H9 (cell line): ENCODE data around the gene DAB1. TPM values are rescaled to one million over a fixed set of nuclear protein-coding genes. Genes with fewer than 3 reads are reported as not detected.

ENCODE experiments used
- DNase-seq: peaks from one replicate; pipeline ENCODE4 v3.0.0-alpha.2; 2017
- H2AFZ ChIP-seq: one replicate; pipeline ENCODE4 v1.6.1; 2013; ENCODE audit warnings: mild to moderate bottlenecking, low read length, control low read depth, moderate library complexity
- H2AK5ac ChIP-seq: 2 replicates; pipeline ENCODE4 v1.6.1; 2013; ENCODE audit warnings: low read length, control low read depth, mixed read lengths; ENCODE audit not compliant: insufficient read length
- H2BK120ac ChIP-seq: one replicate; pipeline ENCODE4 v1.6.1; 2013; ENCODE audit warnings: low read depth, mild to moderate bottlenecking, low read length, control low read depth, inconsistent platforms; ENCODE audit not compliant: poor library complexity, severe bottlenecking
- H2BK12ac ChIP-seq: 2 replicates; pipeline ENCODE4 v1.6.1; 2013; ENCODE audit warnings: low read length, control low read depth, mixed read lengths, low read depth; ENCODE audit not compliant: insufficient read length
- H2BK15ac ChIP-seq: 2 replicates; pipeline ENCODE4 v1.6.1; 2013; ENCODE audit warnings: low read depth, low read length, control low read depth
- H2BK20ac ChIP-seq: one replicate; pipeline ENCODE4 v1.6.1; 2013; ENCODE audit warnings: low read depth, mild to moderate bottlenecking, low read length, control low read depth, inconsistent platforms; ENCODE audit not compliant: poor library complexity, severe bottlenecking
- H2BK5ac ChIP-seq: 2 replicates; pipeline ENCODE4 v1.6.1; 2013; ENCODE audit warnings: low read length, control low read depth, mixed read lengths; ENCODE audit not compliant: insufficient read length
- H3K14ac ChIP-seq: 2 replicates; pipeline ENCODE4 v1.6.1; 2013; ENCODE audit warnings: low read length, control low read depth; ENCODE audit not compliant: insufficient read depth
- H3K18ac ChIP-seq: 2 replicates; pipeline ENCODE4 v1.6.1; 2013; ENCODE audit warnings: low read depth, mild to moderate bottlenecking, mixed read lengths, low read length, control low read depth; ENCODE audit not compliant: insufficient read length
- H3K23ac ChIP-seq: 2 replicates; pipeline ENCODE4 v1.6.1; 2013; ENCODE audit warnings: low read length, control low read depth, mixed read lengths, low read depth; ENCODE audit not compliant: insufficient read length
- H3K23me2 ChIP-seq: 2 replicates; pipeline ENCODE4 v1.6.1; 2013; ENCODE audit warnings: low read depth, mild to moderate bottlenecking, mixed read lengths, low read length, control low read depth; ENCODE audit not compliant: insufficient read length, poor library complexity, severe bottlenecking
- H3K27ac ChIP-seq: 2 replicates; pipeline ENCODE4 v1.5.1; 2013; ENCODE audit warnings: low read length, control low read depth, mixed read lengths, low read depth; ENCODE audit not compliant: insufficient read length
- H3K27me3 ChIP-seq: 2 replicates; pipeline ENCODE4 v1.6.1; 2013; ENCODE audit warnings: low read length, control low read depth, inconsistent platforms; ENCODE audit not compliant: insufficient read depth
- H3K4ac ChIP-seq: 2 replicates; pipeline ENCODE4 v1.6.1; 2013; ENCODE audit warnings: low read depth, mild to moderate bottlenecking, control low read depth, inconsistent platforms, low read length, moderate library complexity
- H3K4me1 ChIP-seq: 2 replicates; pipeline ENCODE4 v1.6.1; 2013; ENCODE audit warnings: low read length, control low read depth, inconsistent platforms; ENCODE audit not compliant: insufficient read depth
- H3K4me2 ChIP-seq: 2 replicates; pipeline ENCODE4 v1.6.1; 2013; ENCODE audit warnings: low read length, control low read depth, mixed read lengths; ENCODE audit not compliant: insufficient read length, insufficient read depth
- H3K56ac ChIP-seq: 2 replicates; pipeline ENCODE4 v1.6.1; 2013; ENCODE audit warnings: low read depth, mild to moderate bottlenecking, mixed read lengths, low read length, control low read depth; ENCODE audit not compliant: insufficient read length
- H3K79me1 ChIP-seq: 2 replicates; pipeline ENCODE4 v1.6.1; 2013; ENCODE audit warnings: low read depth, mild to moderate bottlenecking, moderate library complexity, low read length, control low read depth, inconsistent platforms; ENCODE audit not compliant: insufficient read depth, poor library complexity, severe bottlenecking
- H3K79me2 ChIP-seq: 2 replicates; pipeline ENCODE4 v1.6.1; 2013; ENCODE audit warnings: low read length, control low read depth, inconsistent platforms; ENCODE audit not compliant: insufficient read depth
- H3K9ac ChIP-seq: 2 replicates; pipeline ENCODE4 v1.6.1; 2013; ENCODE audit warnings: low read length, control low read depth, mixed read lengths; ENCODE audit not compliant: insufficient read length; ENCODE audit errors: extremely low read depth
- H3K9me3 ChIP-seq: one replicate; pipeline ENCODE4 v1.6.1; 2013; ENCODE audit warnings: low read depth, low read length, inconsistent platforms; ENCODE audit not compliant: control insufficient read depth
- H3T11ph ChIP-seq: one replicate; pipeline ENCODE4 v1.6.1; 2013; ENCODE audit warnings: mild to moderate bottlenecking, low read length, control low read depth, inconsistent platforms
- H4K20me1 ChIP-seq: one replicate; pipeline ENCODE4 v1.6.1; 2013; ENCODE audit not compliant: control insufficient read depth, insufficient read length, insufficient read depth
- H4K5ac ChIP-seq: 2 replicates; pipeline ENCODE4 v1.6.1; 2013; ENCODE audit warnings: low read depth, mild to moderate bottlenecking, mixed read lengths, low read length, control low read depth; ENCODE audit not compliant: insufficient read length
- H4K8ac ChIP-seq: replicated peaks from 2 replicates; pipeline ENCODE4 v1.6.1; 2013; ENCODE audit warnings: low read length, control low read depth, mixed read lengths, low read depth; ENCODE audit not compliant: insufficient read length
- H4K91ac ChIP-seq: 2 replicates; pipeline ENCODE4 v1.6.1; 2013; ENCODE audit warnings: low read depth, mild to moderate bottlenecking, moderate library complexity, mixed read lengths, low read length, control low read depth; ENCODE audit not compliant: insufficient read length
- H3K27ac Mint-ChIP-seq, 3 experiments: 2 replicates in 2 of 3; 3 replicates in 1 of 3; pipeline ENCODE4 v1.8.0; 2020 to 2021; ENCODE audit warnings: mixed read lengths in 3 of 3, mild to moderate bottlenecking in 1 of 3, moderate library complexity in 1 of 3
- H3K27me3 Mint-ChIP-seq: 2 replicates; pipeline ENCODE4 v1.8.0; 2021; ENCODE audit warnings: low read depth, mild to moderate bottlenecking, moderate library complexity, mixed read lengths
- H3K36me3 Mint-ChIP-seq, 3 experiments: 2 replicates in 2 of 3; 3 replicates in 1 of 3; pipeline ENCODE4 v1.8.0; 2020 to 2021; ENCODE audit warnings: low read depth in 3 of 3, mixed read lengths in 3 of 3; ENCODE audit not compliant: insufficient read depth in 1 of 3
- H3K4me1 Mint-ChIP-seq, 2 experiments: 2 replicates each; pipeline ENCODE4 v1.8.0; 2020; ENCODE audit warnings: mixed read lengths in 2 of 2
- H3K4me3 Mint-ChIP-seq, 2 experiments: 2 replicates in 1 of 2; 3 replicates in 1 of 2; pipeline ENCODE4 v1.8.0; 2020 to 2021; ENCODE audit warnings: mild to moderate bottlenecking in 2 of 2, mixed read lengths in 2 of 2, moderate library complexity in 1 of 2
- H3K9me3 Mint-ChIP-seq, 2 experiments: 2 replicates in 1 of 2; 3 replicates in 1 of 2; pipeline ENCODE4 v1.8.0; 2020; ENCODE audit warnings: mild to moderate bottlenecking in 2 of 2, mixed read lengths in 2 of 2, moderate library complexity in 1 of 2
- CTCF ChIP-seq: fragments of 200-600 bp; sonication (generic); conservative IDR thresholded peaks from 3 replicates; pipeline ENCODE4 v1.8.0; 2021; ENCODE audit warnings: antibody characterized with exemption, mild to moderate bottlenecking
- WGBS: extraction: QIAGEN DNeasy Blood & Tissue Kit; methylation state at CpG from one replicate; pipeline ENCODE4 v1.1.7; 2013; ENCODE audit warnings: missing lambda C conversion rate, low lambda C conversion rate, mixed read lengths; ENCODE audit not compliant: insufficient read length; ENCODE audit errors: extremely low coverage; 5-methylcytosine and 5-hydroxymethylcytosine counted together
- total RNA-seq: library from RNA; stranded (reverse); gene quantifications from 2 replicates; pipeline ENCODE4 v1.2.1, GENCODE V29; 2021

Gene DAB1
- total RNA-seq, 1 experiment from 2014 or later: 9.3 TPM

GRCh38 chr1:57093122-57093521 is 330.7 kb downstream of the DAB1 start:
- no peak overlapping the region for H2AFZ ChIP-seq
- no peak overlapping the region for H2AK5ac ChIP-seq
- H3K4ac ChIP-seq: no peak overlapping the region
- H3K36me3 Mint-ChIP-seq: no peaks in the 10 kb centered on the region
- DNase-seq: no peak
- H3K4me1 Mint-ChIP-seq: peaks cover 7 to 22% of the 10 kb centered on the region in 2 experiments
- no peak overlapping the region for H2BK15ac ChIP-seq
- 0 out of 7 replicates have a peak overlapping the region, but pooled peaks of 1 of the 3 experiments have one; percentile 38 for H3K27ac Mint-ChIP-seq
- H3K23ac ChIP-seq: no peak overlapping the region
- no peak overlapping the region for H3K27ac ChIP-seq
- no peak for TF ChIP-seq CTCF
- H3K79me1 ChIP-seq: no peaks in the 10 kb centered on the region
- H3K4me3 Mint-ChIP-seq: no peak overlapping the region
- no peak overlapping the region for H2BK5ac ChIP-seq
- H2BK12ac ChIP-seq: no peak overlapping the region
- no peak overlapping the region for H2BK20ac ChIP-seq
- H3K56ac ChIP-seq: no peak overlapping the region
- no peak overlapping the region for H3K14ac ChIP-seq
- no peak overlapping the region for H4K5ac ChIP-seq
- H3K9me3 ChIP-seq: no peaks in the 10 kb centered on the region
- H3K27me3 Mint-ChIP-seq: no peaks in the 10 kb centered on the region
- H3K18ac ChIP-seq: no peak overlapping the region
- H4K91ac ChIP-seq: no peak overlapping the region
- no peaks in the 10 kb centered on the region for H4K20me1 ChIP-seq
- H3K9ac ChIP-seq: no peak overlapping the region
- H3K4me2 ChIP-seq: no peak overlapping the region
- H3T11ph ChIP-seq: no peak overlapping the region
- H2BK120ac ChIP-seq: no peak overlapping the region
- no peaks in the 10 kb centered on the region for H3K4me1 ChIP-seq
- H4K8ac ChIP-seq: no peak overlapping the region
- no peaks in the 10 kb centered on the region for H3K27me3 ChIP-seq
- no peaks in the 10 kb centered on the region for H3K9me3 Mint-ChIP-seq
- WGBS: no CpG with 5 or more reads among the region's 3 CpGs
- no peaks in the 10 kb centered on the region for H3K79me2 ChIP-seq
- no peaks in the 10 kb centered on the region for H3K23me2 ChIP-seq
